Stomach (tissue), 4 donors: ENCODE measurements around the gene EML6.

Experiments used
- CTCF ChIP-seq, 7 experiments: fragments of 450-650 bp in 4 of 7; fragments of 200-600 bp in 3 of 7; sonication (generic) in 3 of 7; IDR thresholded peaks; one replicate each; pipeline ENCODE4 v1.5.1; 2016 to 2019; ENCODE audit warnings: antibody characterized with exemption in 7 of 7, control low read depth in 2 of 7, mild to moderate bottlenecking in 1 of 7
- EP300 ChIP-seq: sonication (generic); formaldehyde crosslinking; IDR thresholded peaks from one replicate; pipeline ENCODE4 v1.6.1; 2017; ENCODE audit warnings: antibody characterized with exemption
- POLR2A ChIP-seq, 4 donors: fragments of 450-650 bp; IDR thresholded peaks; one replicate each; pipeline ENCODE4 v1.6.1; 2016; ENCODE audit warnings: antibody characterized with exemption in 4 of 4, control low read depth in 2 of 4, mild to moderate bottlenecking in 1 of 4, moderate library complexity in 1 of 4
- POLR2AphosphoS5 ChIP-seq, 3 donors: sonication (generic); formaldehyde crosslinking; IDR thresholded peaks; one replicate each; pipeline ENCODE4 v1.6.1; 2016; ENCODE audit warnings: antibody characterized with exemption in 3 of 3

- no peak for TF ChIP-seq CTCF (IDR thresholded peaks at IDR 0.05)
- TF ChIP-seq POLR2AphosphoS5 (IDR thresholded peaks at IDR 0.05): no peak
- no peak for TF ChIP-seq POLR2A (IDR thresholded peaks at IDR 0.05)
- TF ChIP-seq EP300: no peak
Measured at GRCh38 chr2:54845514-54845913, 122.1 kb downstream of the EML6 start.
